Activated T-cell treated with anti-CD3 and anti-CD28 coated beads for 4 hours (primary cell): ENCODE measurements around the gene PASK.
"Not testable (repeated sequence)": the region's sequence is repeated elsewhere in the genome, so short reads cannot be mapped to it uniquely, and the experiment has no call there.

Experiments
- DNase-seq: peaks from one replicate; pipeline ENCODE4 v3.0.0-alpha.2; 2020

PASK gene

DNA sequence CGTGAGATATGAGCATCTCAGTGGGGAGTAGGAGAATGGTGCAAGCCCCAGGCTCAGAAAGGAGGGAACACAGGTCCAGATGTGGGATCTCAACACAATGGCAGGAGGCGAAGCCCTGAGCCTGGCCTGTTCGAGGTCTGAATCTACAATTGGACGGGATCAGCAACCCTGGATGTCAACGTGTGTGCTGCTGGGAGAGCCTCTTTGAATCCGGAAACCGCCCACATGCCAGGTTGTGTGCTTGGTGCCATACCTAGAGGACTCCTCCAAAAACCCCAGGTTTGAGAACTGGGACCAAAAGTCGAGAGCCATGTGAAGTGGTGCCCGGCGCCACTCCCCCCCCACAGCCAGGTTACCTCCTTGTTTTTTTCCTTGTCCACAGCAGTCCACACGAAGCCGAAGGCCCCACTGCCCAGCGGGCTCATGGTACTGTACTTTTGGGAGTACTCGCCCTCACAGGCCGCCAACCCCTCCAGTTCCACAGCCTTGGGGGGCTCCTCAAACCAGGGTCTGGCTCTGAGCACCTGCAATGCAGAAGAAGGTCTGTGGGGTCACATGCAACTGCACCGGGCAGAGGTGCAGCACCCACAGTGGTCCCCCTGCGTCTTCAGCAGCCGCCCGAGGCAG, 26.8 kb downstream of the PASK start:
- no peak for DNase-seq

DNA sequence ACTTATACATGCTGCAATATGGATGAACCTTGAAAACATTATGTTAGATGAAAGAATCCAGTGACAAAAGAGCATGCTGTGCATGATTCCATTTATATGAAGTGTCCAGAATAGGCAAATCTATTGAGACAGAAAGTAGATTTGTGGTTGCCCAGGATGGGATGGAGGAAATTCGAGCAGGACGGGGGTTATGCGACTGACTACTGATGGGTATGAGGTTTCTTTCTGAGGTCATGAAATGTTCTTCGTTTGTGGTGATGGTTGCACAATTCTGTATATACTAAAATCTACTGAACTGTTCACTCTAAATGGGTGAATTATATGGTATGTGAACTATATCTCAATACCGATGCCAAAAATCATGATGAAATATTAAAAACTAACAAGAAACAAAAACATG, 28.3 kb downstream of the PASK start:
- DNase-seq = no peak

DNA sequence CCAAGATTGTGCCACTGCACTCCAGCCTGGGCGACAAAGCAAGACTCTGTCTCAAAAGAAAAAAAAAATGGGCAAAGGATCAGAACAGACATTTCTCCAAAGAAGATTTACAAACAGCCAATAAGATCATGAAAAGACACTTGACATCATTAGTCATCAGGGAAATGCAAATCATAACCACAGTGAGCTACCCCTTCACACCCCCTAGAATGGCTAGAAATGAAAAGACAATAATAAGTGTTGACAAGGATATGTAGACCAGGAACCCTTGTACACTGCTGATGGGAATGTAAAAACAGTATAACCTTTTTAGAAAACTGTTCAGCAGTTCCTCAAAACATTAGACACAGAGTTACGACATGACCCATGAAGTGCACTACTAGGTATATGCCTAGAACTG, 28.8 kb downstream of the PASK start:
- no peak for DNase-seq

DNA sequence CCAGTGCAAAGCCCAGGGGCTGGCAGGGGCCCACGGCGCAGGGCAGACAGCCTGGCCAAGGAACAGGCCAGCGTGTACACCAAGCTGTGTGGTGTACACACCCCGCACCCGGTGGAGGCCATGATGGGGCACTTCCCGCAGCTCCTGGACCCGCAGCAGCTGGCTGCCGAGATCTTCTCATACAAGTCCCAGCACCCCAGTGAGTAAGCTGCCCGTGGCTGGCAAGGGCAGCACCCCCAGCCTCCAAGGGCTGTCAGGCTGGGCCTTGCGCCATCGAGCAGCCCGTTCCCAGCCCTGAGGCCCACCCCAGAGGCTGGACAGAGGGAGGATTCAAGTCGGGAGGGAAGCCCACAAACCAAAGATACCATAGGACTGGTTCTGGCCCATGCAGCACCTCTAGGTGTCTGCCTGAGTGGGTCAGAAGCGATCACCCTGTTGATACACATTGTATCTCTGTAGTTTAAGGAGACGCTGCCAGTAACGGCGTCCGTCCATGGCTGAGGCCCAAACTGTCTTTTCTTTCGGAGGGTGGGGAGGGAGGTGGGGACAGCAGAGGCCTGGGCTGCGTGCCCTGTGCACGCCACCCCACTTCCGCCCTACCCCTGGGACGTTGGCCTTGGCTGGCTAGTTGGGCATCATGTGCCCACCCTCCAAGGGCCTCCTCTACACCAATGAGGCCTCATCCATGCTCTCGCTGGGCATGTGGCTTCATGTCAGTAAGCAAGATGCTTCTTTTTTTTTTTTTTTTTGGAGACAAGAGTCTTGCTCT, 30.4 kb downstream of the PASK start:
- no peak for DNase-seq

DNA sequence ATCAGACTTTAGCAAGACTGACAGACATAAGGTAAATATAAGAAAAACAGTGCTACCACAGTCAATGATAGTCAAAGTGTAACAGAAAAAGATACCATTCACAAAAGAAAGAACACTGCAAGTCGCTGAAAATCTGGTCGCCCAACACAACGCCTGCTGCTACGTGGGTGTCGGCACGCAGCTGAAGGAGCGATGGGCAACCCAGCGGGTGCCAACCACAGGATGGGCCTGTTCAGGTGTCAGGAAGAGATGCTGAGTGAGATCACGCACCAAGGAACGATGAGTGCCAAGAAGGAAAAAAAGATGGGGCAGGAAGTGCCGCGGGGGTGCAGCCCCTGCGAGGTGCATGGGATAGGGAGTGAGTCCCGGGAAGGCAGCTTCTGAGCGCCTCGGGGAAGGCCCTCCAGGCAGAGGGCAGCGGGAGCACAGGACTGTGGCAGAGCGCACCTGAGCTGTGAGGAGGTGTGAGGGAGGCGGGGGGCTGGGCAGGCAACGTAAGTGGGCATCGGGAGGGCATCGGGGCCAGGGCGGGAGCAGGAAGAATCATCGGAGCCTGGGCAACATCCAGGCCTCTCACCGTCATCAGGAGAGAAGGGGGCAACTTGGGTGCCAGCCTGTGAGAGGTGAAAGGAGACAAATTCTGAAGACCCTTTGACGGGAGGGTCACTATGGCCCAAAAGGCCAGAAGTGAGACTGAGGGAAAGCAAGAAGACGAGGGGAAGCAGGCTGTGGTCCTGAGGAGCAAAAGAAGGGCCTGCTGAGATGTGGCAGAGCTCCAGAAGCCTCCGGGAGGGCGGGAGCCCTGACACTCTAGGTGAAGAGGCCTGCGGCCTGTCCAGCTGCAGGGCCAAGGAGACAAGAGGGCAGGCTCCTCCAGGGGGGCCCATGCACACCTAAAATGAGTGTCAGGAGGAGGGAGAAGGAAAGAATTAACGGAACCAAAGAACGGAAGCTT, 32.4 kb downstream of the PASK start:
- DNase-seq = no peak

DNA sequence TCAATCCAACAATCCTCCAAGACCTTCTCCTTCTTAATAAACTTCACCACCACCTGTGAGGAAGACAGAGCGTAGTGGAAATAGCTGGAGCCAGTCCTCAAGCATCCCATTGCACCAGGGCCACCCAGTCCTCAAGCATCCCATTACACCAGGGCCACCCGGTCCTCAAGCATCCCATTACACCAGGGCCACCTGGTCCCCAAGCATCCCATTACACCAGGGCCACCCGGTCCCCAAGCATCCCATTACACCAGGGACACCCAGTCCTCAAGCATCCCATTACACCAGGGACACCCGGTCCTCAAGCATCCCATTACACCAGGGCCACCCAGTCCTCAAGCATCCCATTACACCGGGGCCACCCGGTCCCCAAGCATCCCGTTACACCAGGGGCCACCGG, 33.9 kb downstream of the PASK start:
- DNase-seq = no peak

DNA sequence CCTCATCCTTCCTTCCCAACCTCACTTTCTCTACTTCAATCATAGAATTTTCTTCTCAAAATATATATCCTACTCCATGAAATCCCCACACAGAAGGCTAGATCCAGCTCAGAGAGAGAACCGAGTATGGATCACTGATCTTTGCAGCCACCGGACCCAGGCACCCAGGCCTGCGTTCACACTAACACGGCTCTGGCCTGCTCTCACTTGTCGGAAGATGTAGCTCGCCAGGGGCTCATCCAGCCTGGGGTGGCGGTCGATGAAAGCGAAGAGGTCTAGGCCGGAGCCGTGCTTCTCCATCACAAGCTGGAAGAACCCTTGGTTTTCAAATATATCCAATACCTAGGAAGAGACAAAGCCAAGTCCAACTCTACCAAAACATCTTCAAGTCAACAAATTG, 34.4 kb downstream of the PASK start:
- DNase-seq = no peak

DNA sequence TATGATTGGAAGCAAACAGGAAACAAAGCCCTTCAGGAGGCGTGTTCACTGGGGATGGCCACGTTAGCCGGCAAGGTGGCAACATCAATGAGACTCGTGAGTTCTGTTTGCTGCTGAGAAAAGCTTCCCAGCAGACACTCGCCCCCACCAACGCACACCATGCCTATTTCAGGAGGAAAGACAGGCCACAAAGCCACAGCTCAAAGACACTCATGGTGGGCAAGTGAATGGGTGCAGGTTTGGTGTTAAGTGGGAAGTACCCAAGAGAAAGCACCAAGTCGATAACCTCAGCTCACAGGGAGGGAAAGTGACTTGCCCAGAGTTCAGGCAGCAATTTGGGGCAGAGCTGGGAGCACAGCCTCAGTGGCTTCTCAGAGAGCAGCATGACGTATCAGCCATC, 36.7 kb downstream of the PASK start:
- DNase-seq = no peak

DNA sequence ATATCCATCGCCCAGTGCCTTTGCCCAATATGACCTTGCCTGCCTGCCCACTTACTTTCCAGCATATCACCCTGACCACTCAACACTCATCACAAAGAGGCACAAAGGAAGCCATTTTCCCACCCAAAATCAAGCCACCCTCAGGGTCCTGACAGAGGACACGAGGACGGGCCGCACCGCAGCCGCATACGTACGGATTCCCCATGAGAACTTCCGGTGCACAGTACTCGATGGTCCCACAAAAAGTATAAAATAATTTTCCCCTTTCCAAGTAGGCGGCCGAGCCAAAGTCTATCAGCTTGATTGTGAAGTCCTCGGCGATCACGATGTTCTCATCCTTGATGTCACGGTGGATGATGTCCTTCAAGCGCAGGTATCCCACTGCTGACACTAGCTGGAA, 37.2 kb downstream of the PASK start:
- no peak for DNase-seq

DNA sequence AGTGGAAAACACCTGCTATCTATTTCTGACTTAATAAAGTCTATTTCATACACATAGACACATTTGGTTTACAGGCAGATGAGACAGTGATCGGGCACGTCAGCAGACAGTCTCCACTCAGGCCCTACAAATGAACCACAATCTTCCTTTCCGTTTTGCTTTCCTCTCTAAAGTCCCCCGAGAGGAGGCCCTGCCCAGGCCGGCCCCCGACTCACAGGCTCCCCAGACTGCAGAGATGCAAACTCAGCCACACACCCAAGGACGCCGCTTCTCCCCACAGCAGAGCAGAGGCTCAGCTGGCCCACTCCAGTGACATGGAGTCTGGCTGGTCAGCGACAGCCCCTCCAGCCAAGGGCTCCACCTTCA, 37.8 kb downstream of the PASK start:
- DNase-seq = no peak

DNA sequence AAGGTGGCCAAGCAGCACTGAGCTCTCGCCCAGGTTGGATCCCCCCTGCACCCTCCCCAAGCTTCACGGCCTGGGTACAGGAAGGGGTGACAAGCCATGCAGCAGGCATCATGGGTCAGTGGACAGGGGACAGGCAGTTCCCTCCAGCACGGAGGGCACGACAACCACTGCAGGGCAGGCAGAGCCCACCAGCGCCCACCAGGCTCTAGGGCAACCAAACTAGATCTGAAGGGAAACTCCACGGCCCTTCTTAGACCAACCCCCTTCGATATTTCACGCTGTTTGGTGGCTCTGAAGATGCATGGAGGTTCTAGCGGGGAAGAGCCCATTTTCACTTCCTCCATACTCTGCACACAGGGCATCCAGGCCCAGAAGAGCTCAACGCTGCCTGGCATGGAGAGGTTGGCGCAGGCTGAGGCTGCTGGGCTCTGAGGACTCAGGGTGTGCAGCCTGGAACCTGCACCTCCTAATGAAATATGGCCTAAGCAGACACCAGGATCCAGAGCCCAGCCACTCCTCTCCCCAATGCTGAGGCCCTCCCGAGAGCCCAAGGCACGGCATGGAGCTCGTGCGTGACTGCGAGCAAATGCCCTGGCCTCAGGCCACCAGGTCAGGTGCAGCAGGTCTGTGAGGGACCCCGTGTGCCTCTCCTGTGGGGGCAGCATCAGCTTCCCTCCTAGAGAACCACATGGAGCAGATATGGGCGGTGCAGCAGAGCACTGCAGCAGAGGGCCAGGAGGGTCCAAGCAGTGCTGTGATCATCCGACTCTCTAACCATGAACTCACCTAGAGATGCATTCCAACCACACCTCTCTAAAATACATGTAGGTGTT, 38.4 kb downstream of the PASK start:
- DNase-seq = no peak

DNA sequence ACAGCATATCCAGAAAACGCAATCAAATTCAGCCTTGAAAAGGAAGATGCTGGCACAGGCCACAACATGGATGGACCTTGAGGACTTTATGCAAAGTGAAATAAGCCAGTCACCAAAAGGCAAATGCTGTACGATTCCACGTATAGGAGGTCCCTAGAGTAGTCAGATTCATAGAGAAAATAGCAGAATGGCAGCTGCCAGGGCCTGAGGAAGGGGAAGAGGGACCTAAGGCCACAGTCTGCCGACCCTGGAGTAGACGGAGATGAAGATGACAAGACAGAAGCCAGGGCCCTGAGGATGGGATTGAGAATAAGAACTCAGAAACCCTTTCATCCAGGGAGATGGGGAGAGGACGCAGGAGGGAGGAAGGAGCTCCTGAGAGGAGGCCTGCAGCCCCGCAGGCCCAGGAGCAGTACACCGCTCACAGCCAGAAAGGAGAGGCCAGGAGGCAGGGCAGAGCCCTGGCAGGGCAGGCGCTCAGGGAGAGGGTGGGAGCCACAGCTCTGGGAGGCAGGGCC, 39.1 kb downstream of the PASK start:
- no peak for DNase-seq

DNA sequence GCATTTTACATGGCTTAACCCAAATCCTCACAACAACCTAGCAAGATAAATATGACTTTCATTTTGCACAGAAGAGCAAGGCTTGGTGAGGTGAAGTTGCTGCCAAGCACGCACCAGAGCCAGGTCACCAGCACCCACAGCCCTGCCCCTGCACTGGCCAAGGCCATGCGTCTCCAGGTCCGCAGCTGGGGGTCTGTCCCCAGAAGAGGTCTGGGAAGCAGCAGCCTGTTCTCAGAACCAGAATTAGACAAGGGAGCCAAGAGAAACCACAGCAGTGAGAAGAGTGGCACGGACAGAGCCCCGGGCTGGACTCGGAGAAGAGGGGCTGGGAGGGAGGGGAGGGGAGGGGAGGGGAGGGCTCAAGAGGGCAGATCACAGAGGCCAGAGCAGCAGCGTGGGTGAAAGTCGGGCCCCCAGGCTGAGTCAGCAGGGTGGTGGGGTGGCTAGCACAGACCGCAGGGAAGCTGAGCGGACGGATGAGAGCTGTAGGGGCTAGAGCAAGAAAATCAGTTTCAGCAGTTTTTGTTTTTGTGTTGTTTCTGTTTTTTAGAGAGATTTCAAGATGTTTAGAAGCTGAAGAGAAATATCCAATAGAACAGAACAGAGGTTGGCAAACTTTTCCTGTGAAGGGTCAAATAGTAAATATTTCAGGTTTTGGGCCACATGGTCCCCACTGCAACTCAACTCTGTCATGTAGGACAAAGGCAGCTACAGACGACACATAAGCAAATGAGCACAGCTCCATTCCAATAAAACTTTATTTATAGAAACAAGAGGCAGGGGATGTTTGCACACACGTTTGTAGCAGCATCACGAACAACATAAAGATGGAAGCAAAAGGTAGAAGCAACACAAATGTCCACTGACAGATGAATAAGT, 39.8 kb downstream of the PASK start:
- no peak for DNase-seq

DNA sequence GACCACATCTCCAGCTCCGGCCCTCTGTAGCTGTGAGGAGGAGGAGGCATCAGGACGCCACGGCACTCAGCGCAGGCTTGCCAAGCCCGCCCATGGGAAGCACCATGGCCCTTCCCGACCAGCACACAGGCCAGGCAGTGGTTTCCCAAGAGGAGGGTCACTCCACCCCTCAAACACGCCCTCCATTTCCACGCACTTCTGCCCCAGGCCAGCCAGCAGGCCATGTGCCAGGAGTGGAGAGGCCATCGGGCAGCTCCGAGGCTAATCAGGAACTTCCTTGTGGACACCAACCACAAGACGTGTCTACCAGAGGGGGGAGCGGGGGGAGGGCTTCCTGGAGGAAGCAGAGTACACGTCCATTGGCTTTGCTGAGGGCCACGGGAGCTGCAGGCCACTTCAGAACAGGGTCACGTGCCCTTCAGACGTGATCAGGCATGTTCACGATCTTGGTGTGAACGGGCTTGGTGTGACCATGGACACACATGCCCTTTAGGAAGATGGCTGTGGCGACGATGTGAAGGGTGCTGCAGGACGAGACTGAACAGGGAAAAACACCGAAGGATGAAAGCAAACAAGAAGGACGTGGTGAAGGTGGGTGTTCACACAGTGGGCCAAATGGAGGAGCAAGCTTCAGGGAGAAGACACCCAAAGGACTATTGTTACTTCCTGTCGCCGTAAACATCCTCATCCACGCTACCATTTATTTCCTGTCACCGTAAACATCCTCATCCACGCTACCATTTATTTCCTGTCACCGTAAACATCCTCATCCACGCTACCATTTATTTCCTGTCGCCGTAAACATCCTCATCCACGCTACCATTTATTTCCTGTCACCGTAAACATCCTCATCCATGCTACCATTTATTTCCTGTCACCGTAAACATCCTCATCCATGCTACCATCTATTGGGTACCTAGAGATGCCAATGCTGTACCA, 40.7 kb downstream of the PASK start:
- no peak for DNase-seq

DNA sequence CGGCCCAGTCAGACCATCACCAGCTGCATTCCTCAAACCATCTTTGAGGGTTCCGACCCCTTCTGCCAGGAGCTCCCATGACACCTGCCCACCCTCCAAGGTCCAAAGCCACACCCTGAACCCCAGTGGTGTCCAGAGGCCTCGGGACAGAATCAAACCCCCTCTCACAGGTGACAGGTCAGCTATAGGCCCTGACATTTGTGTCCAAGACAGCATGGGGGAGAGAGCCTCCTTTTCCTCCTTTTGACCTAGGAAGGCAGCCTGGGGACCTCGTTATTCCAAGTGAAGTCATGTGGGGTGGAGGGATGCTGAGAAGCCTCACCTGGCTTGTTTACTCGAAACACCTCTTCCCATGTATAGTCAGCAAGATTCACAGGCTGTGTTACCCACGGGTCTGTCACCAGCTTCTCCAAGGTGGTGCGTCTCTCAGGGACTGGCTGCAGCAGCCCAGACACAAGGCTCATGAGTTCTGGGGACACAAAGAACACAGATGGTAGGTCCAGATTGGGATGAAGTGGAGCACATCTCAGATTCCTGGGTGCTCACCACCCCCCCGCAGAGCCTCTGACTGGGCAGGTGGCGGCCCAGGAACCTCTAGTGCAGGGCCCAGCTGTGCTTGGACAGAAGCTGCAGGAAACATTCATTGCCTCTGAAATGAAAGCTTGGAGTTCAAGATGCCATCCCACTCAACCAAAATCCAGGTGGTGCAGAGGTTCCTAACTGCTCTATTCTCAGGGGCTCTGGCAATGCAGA, 42.1 kb downstream of the PASK start:
- DNase-seq = no peak

DNA sequence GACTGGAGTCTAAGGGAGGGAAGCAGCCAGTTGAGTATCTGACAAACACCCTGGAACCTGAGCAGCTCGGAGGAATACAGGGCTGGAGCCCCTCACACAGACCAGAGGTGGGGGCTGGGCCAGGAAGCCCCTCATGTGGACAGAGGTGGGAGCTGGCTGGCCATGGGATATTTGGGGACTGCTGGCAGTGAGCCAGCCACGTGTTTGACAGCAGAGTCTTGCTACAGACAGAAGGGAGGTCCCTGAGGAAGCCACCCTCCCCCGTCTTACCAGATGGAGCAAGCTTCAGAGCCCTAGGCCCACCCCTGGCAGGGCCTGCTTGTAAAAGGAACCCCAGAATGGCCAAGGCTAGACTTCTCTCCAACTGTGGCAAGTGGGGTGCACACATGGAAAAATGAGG, 43.6 kb downstream of the PASK start:
- DNase-seq = no peak

DNA sequence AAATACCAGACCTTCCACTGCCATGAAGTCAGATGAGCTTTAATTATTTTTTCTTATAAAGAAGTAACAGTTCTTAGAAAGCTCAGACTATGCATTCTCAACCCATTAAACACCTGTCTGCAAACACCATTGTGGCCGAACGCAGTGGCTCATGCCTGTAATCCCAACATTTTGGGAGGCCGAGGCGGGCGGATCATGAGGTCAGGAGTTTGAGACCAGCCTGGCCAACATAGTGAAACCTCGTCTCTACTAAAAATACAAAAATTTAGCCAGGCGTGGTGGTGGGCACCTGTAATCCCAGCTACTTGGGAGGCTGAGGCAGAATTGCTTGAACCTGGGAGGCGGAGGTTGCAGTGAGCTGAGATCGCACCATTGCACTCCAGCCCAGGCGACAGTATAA, 44.7 kb downstream of the PASK start:
- DNase-seq = not testable (repeated sequence)

DNA sequence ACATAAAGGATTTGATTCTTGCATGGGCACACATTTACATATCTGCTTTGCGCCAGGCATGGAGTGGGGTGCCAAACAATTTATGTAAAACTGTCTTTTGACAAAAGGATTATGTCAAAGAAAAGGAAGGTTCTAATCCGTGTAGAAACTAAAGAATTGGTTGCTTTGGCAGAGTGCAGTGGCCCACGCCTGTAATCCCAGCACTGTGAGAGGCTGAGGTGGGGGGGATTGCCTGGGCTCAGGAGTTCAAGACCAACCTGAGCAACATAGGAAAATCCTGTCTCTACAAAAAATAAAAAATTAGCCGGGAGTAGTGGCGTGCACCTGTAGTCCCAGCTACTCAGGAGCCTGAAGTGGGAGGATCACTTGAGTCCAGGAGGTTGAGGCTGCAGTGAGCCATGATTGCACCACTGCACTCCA, 46.1 kb downstream of the PASK start:
- no peak for DNase-seq

DNA sequence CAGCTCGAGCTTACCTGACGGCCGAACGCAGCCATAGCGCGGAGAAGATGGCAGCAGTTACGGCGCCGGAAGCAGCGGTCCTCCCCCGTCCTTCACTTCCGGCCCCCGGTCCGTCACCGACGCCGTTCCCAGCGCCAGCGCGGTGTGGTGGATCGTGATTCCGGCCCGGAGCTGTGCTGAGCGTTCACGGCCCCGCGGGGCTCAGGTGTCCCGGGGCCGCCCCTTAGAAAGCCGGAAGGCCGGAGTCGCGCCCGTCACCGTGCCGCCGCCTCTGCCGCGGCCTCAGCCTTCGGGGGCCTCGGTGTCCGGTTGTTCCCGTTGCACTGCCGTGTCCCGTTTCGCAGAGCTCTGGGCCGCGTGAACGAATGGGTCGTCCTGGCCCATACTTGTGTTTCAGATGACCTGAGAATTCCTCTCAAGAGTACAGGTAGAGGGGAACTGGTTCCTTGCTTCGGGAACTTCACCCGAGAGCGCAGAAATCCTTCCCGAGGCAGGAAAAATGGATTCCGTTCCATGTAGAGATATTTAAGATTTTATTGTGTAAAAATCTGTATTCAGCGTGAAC, 47.0 kb downstream of the PASK start, which contains the start of gene MTERF4:
Gene MTERF4 (minus strand): TSS at position 49 of the 565 bp plus-strand sequence. CDS start 14 bp downstream, at position 35.
- DNase-seq = peak; percentile 80
